ENCODE results near the gene HIVEP2.

Gene HIVEP2

DNA sequence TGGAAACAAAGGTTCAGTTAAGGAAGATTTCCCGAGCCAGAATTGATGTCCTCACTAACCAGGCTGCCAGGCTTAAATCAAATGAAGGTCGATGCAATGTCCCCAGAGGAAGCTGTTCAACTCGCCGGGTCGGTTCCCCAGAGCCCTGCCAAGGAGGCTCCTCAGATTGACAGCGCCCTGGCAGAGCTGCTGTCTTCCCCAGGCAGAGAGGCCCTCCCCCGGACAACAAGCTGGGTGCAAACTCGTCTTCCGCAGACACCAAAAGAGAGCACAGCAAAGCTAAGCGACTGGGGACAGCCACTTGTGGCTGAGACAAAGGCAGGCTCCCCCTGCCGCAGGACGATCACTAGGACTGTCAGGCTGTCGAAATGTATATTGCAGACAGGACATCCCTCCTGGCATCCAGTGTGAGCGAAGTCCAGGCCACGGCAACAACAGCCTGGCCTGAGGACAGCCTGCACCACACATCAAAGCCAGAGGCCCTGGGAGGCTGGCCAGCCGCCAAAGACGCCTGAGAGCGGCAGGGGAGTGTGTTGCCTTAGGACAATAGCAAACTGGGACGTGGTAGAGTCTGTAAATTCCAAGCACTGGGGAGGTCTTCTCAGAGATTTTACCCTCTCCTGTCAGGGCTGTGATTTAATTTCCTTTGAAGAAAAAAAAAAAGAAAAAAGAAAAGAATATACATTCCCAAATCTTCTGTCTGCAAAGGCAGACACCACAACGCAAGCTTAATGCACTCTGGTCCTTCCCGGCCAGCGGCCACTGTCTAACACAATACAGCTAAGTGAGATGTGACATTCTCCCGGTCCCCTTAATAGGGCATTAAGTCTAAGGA is 99.1 kb downstream of the HIVEP2 start:
- in situ Hi-C loops (cut with HindIII; ENCODE audit: low pct_unique_long_range_greater_than_20kb, low sequenced_read_pairs): no loop called here
- DNase-seq (ENCODE audit: low read depth in 1 of 2, low spot score in 1 of 2): peak in 1 of 2 experiments; percentile 83
- no peak for TF ChIP-seq JUND (IDR thresholded peaks at IDR 0.05; ENCODE audit: low read depth)

- in situ Hi-C loops (cut with HindIII; ENCODE audit: low pct_unique_long_range_greater_than_20kb, low sequenced_read_pairs): no loop called here
- DNase-seq (ENCODE audit: low read depth in 1 of 2, low spot score in 1 of 2): no peak
- TF ChIP-seq JUND (IDR thresholded peaks at IDR 0.05; ENCODE audit: low read depth): no peak
These were observed 99.8 kb downstream of the HIVEP2 start for GRCh38 chr6:142845143-142845571.

GRCh38 chr6:142844065-142844755 is 100.8 kb downstream of the HIVEP2 start:
- in situ Hi-C loops (cut with HindIII; ENCODE audit: low pct_unique_long_range_greater_than_20kb, low sequenced_read_pairs): no loop called here
- no peak for DNase-seq (ENCODE audit: low read depth in 1 of 2, low spot score in 1 of 2)
- TF ChIP-seq JUND (IDR thresholded peaks at IDR 0.05; ENCODE audit: low read depth): no peak

DNA sequence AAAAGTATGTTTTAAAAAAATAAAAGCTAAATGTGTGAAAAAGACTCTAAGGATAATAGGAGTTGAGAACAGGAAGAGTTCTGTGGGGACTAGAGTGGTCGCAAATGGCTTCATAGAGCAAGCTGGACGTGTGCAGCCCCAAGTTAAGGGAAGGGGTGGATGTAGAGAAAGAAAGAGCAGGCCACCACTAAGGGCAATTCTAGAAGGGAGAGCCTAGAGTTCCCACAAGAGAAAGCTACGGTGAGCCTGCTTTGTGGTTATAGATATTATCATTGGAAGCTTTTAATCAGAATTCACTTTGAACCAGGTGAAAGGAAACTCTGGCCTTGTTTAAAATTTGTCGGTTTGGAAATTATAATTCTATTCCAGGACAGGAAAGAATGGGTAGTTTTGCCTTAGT is 101.6 kb downstream of the HIVEP2 start:
- in situ Hi-C loops (cut with HindIII; ENCODE audit: low pct_unique_long_range_greater_than_20kb, low sequenced_read_pairs): no loop called here
- no peak for DNase-seq (ENCODE audit: low read depth in 1 of 2, low spot score in 1 of 2)
- TF ChIP-seq JUND (IDR thresholded peaks at IDR 0.05; ENCODE audit: low read depth): no peak

- no peak for TF ChIP-seq JUND (IDR thresholded peaks at IDR 0.05; ENCODE audit: low read depth)
- in situ Hi-C loops (cut with HindIII; ENCODE audit: low pct_unique_long_range_greater_than_20kb, low sequenced_read_pairs): no loop called here
- DNase-seq (ENCODE audit: low read depth in 1 of 2, low spot score in 1 of 2): peak in 1 of 2 experiments; percentile 30
These were observed 102.3 kb downstream of the HIVEP2 start for GRCh38 chr6:142842418-142843261.

DNA sequence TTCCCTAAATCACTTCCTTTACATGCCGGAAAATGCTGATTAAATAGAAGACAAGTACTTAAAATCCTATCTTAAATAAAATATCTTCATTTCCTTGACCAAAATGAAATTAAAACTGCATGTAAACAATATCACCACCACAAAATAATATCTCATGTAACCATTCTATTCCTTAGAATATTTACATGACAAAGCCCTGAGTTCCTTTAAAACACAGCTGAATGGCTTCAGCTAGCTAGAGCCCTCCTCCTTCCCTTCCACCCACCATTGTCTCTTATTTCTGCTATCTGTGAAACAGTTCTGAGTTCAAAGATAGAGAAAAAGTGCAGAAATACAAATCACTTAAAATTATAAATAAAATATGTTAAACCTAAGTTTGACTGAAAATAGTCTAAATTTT is 103.1 kb downstream of the HIVEP2 start:
- in situ Hi-C loops (cut with HindIII; ENCODE audit: low pct_unique_long_range_greater_than_20kb, low sequenced_read_pairs): no loop called here
- DNase-seq (ENCODE audit: low read depth in 1 of 2, low spot score in 1 of 2): no peak
- no peak for TF ChIP-seq JUND (IDR thresholded peaks at IDR 0.05; ENCODE audit: low read depth)

DNA sequence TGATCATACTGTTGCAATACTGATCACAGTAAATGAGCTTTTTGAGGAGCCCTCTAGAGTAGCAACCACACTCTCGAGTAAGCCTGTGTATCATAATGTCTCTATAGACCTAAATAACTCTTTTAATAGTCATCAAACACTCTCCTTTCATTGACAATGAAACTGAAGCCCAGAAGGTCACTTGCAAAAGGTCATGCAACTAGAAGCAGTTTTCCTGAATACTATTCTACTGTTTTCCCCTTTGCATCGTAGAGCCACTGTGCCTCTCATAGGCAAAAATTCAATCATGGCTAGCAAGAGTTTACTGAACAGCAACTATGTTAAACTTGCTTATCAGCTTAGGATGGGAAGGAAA is 105.3 kb downstream of the HIVEP2 start:
- TF ChIP-seq JUND (IDR thresholded peaks at IDR 0.05; ENCODE audit: low read depth): no peak
- no peak for DNase-seq (ENCODE audit: low read depth in 1 of 2, low spot score in 1 of 2)
- in situ Hi-C loops (cut with HindIII; ENCODE audit: low pct_unique_long_range_greater_than_20kb, low sequenced_read_pairs): no loop called here

DNA sequence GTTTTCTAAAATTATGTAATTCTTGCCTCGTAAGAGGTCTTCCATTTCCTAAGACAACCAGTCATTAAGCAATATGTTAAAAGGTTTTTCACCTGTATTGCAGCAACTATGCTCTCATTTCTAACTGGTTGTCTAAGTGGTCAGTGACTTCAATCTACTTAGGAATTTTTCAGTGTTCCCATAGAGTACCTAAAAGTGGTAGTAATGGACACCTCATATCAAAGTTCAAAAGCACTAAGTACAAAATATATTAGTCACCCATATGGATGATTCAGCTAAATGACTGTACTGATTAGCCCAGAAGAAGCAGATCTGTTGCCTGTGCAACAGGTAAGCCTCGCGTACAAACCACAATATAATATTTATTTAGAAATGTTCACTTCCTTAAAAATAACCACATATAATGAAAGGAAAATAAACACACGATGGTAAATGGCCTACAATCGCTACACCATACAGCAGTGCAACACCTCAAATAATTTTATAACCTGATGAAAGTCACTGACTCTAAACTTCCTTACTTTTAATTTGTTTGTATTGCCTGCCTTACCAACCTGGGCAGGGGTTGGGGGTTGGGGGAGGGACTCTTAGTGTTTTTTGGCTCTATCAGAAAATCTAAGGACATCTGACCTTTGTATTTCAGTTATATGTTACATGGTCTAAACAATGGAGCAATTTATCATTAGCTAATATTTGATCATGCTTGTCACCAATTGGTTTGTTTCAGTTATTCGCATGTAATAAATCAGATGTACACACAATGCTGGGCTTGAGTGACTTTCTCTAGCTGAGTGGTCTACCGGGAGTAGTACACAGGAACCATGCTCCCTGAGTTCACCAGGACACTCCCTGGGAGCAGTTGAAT is 105.9 kb downstream of the HIVEP2 start:
- TF ChIP-seq JUND (IDR thresholded peaks at IDR 0.05; ENCODE audit: low read depth): no peak
- in situ Hi-C loops (cut with HindIII; ENCODE audit: low pct_unique_long_range_greater_than_20kb, low sequenced_read_pairs): no loop called here
- no peak for DNase-seq (ENCODE audit: low read depth in 1 of 2, low spot score in 1 of 2)

DNA sequence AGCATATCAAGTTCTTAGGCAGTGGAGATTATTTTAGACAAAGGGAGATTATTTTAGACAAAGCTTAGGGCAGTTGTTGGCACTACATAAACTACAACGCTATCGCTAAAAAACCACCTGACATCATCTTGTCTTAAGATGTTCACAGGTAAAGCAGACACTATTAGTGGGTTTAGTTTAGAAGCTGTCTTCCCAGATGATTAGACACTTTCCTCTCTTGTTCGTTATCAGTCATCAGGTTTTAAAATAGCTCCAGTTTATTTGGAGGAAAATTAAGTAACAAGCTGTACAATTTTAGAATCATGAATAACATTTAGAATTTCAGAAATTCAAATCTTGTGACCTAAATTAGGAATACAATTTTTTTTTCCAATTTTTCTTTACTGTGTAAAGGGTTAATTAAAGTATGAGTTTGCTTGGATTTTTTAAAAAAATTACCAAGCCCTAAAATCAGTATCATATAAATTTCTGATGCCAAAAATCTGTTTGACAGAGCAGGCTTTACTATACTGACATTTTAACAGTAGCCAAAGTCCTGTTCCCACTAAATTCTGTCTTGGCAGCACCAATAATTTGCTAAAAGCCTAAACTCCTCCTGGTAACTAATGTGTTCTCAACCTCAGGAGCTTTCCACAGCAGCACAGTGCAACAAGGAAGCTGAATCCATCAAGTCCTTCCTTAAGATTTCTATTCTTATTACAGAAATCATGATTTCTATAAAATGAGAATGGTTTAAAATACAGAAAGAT is 109.0 kb downstream of the HIVEP2 start:
- in situ Hi-C loops (cut with HindIII; ENCODE audit: low pct_unique_long_range_greater_than_20kb, low sequenced_read_pairs): no loop called here
- DNase-seq (ENCODE audit: low read depth in 1 of 2, low spot score in 1 of 2): no peak
- TF ChIP-seq JUND (IDR thresholded peaks at IDR 0.05; ENCODE audit: low read depth): no peak

GRCh38 chr6:142834853-142835252 is 110.1 kb downstream of the HIVEP2 start:
- no peak for TF ChIP-seq JUND (IDR thresholded peaks at IDR 0.05; ENCODE audit: low read depth)
- DNase-seq (ENCODE audit: low read depth in 1 of 2, low spot score in 1 of 2): no peak
- in situ Hi-C loops (cut with HindIII; ENCODE audit: low pct_unique_long_range_greater_than_20kb, low sequenced_read_pairs): no loop called here

GRCh38 chr6:142833798-142834197 is 111.2 kb downstream of the HIVEP2 start:
- TF ChIP-seq JUND (IDR thresholded peaks at IDR 0.05; ENCODE audit: low read depth): no peak
- no peak for DNase-seq (ENCODE audit: low read depth in 1 of 2, low spot score in 1 of 2)
- in situ Hi-C loops (cut with HindIII; ENCODE audit: low pct_unique_long_range_greater_than_20kb, low sequenced_read_pairs): no loop called here
